ENCODE results near the gene GRK5.
"Not testable (repeated sequence)": the region's sequence is repeated elsewhere in the genome, so short reads cannot be mapped to it uniquely, and the experiment has no call there.

Gene GRK5

DNA sequence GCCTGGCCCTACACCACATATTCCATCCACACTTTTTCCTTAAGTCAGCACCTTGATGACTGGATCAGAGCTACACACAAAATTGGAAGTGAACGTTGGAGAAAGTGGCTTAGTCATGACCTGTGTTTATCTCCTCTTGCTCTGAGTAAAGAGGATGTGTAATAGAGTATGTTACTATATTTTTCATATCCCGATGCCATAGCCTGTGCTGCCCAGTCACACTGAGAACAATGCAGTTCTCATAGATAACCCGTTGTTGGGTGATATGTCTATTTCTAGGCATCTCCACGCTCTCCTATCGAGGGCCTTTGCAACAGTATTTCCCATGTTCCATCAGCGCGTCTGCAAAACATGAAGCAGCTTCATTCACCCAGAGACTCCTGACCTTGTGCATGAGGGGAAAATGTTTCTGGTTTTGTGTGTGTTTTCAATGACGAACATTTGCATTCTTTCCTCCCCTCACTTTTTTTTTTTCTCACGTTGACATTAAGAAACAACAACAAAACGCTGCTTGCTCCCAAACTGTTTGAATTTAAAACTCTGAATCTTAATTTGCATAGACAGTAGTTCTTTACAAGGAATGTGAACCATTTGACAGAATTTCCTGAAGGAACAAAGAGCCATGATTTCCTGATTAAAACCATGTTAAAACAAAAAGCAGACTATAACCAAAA lies 43.4 kb downstream of the GRK5 start:
- no peak for DNase-seq (ENCODE audit: low read depth in 3 of 3)

DNA sequence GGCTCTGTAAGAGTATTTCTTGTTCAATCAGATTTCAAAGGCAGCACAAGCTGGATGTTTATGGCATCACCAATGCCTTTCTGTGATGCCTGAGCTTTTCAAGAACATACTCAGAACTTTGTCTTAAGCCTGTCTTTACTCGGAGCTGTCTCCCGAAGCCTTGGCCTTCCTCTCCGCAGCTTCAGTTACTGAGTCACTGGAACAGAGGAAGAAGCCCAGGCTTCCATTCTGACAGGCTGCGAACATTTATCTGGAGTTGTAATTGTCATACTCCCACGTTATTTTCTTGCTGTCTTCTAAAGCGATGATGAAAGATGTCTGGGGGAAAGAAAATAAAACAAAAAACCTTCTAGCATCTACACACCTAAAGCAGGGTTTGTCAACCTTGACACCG lies 43.9 kb downstream of the GRK5 start:
- DNase-seq (ENCODE audit: low read depth in 3 of 3): no peak

DNA sequence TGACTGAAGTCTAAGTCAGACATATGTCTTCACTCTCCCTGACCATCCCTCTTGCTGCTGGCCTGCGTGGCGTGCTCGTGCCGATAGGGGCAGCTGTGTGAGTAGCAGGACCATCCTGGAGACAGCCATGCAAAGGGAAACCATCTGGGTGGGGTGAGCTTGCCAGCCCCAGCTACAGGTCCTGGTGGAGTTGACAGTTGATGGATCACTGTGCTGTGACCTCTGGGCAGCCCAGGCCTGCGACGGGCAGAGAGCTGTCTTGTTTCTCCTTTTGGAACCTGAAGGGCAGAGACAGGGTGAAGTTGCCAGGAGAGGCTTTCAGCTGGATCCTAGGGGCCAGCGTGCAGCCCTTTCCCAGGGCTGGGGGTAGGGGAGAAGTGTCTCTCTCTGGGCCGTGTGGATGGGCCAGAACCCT lies 44.7 kb downstream of the GRK5 start:
- DNase-seq (ENCODE audit: low read depth in 3 of 3): no peak

DNA sequence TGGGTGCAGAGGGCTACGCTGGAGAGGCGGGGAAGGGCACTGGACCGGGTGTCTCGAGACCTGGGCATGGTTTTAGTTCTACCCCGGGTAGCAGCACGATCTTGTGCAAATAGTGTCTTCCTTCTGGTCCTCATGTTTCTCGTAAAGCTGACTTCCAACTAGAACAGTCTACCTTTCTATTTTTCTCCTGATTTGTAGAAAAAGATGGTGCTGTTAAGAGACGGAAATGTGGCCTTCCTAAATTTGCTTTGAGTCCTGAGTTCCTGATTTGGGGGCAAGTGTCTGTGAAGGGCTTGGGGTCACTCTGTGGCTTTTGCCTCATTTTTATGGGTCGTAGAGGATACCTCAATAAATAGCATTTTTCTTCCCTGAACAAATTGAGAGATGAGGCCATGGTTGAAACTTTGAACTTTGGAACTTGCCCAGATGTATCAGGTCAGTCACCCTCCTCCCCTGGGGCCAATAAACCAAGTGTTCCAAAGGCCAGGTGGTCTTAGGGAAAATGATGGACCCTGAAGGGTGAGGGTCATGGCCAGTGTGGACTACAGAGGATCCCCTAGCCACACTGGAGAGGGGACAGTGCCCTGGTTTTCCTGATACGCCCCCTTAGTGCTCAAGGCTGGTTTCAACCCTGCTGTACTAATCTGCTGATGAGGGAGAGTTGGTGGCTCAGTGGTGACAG lies 45.2 kb downstream of the GRK5 start:
- DNase-seq (ENCODE audit: low read depth in 3 of 3): no peak

DNA sequence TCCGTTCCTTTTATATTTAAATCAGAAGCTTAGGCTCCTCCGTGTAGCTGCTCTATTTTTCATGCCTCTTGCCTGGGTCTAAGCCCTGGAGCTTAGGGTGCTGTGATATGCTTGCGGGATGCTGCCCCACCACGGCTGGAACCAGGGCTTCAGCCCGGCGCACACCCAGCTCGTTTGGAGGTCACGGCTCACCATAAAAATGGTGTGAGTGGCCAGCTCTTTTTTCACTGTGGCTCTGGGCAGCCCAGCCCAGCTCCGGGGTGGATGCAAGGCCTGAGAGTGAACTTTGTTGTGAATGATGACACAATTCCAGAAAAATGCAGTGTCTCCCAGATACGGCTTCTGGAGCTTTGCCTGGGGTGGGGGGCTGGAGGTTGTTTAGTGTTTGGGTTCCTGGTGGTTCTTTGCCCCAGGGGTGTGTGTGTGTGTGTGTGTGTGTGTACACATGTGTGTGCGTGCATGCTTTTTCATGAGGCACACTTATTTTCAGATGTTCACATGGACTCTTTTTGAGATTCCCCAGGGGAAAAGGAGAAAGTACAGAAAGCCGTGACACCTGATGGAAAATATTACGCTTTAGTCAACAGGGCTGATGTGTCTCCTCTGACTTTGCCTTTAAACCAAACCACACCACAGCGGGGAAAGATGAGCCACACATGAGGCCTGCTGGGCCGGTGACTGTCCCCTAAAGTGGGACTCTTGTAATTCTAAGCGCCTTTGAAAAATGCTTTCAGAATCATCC lies 46.2 kb downstream of the GRK5 start:
- peak; percentile 34 to 64 (median 39) for DNase-seq (ENCODE audit: low read depth in 3 of 3)

DNA sequence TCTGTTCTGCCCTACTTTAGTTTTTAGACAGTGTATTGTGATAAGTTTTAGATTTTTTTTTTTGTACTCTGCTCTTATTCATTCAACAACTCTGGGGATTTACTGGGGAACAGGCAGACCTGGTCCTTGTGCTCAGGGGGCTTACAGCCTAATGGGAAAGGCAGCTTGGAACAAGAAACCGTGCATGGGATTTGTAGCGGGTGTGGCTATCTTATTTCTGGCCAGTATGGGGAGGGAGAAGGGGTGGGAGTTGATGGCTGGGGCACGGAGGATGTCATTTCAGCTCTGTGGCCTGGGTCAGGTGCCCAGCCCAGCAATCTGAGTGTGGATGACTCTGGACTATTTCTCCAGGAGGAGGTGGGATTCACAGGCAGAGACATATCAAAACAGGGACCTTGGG lies 47.0 kb downstream of the GRK5 start:
- DNase-seq (ENCODE audit: low read depth in 3 of 3): no peak

DNA sequence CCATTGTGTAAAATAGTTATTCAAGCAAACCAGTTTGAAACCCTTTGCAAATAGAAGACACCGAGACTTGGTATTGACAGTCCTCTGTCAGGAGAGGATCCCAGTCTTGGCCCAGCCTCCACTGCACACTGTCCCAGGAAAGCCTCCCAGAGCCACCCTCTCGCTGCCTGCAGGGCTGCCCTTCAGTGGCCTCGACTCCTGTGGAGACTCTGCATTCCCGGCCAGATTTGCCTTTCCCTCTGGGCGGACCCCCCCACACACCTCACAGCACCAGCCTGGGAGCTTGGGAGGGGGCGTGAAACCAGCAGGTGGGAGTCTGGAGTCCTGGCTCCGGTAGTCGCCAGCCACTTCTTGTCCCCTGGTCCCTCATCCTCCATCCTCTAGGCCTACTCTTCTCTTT lies 48.7 kb downstream of the GRK5 start:
- DNase-seq (ENCODE audit: low read depth in 3 of 3): no peak

DNA sequence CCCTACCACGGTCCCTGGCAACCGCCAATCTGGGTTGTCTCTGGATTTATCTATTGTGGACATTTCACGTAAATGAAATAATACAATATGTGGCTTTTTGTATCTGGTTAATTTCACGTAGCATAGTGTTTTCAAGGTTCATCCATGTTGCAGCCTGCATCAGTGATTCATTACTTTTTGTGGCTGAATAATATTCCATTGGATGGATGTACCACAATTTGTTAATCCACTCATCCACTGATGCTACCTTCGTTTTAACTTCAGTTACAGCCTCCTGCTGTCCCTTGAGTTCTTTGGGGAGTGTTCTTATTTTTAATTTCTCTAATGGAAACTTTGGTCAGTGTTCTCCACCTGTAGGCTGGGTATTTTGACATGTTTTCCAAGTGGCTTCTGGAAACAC lies 49.5 kb downstream of the GRK5 start:
- no peak for DNase-seq (ENCODE audit: low read depth in 3 of 3)

DNA sequence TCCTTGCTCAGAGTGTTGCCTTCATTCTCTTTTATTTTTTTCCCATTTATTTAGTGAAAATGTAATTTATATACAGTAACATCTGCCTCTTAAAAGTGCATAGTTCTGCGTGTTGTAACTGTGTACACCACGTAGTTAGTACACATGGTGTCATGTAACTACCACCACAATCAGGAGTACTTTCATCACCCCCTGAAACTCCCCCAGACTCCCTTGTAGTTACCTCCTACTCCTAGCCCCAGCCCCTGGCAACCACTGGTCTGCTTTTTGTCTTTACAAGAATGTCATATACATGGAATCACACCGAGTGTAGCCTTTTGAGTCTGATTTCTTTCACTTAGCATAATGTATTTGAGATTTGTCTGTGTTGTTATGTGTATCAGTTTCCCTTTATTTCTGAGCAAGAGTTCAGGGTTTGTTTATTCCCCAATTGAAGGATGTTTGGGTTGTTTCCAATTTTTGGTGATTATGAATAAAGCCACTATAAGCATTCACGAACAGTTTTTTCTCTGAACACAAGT lies 50.6 kb downstream of the GRK5 start:
- DNase-seq (ENCODE audit: low read depth in 3 of 3): no peak

DNA sequence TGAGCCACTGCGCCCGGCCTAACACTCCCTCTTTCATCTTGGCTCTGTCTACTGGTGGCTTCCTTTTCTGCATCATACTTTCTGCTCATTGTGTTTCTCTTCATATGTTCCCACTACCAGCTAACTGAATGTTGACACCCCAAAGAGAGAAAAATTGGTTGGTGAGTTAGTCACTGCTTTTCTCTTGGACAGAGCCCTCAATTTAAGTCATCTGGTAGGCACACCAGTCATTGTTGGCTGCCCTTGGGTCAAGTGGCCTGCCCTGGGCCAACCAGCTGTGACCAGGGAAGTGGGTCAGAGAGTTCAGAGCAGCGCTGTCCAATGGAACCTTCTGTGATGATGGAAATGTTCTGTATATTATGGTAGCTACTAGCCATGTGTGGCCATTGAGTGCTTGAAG lies 52.0 kb downstream of the GRK5 start:
- no peak for DNase-seq (ENCODE audit: low read depth in 3 of 3)

DNA sequence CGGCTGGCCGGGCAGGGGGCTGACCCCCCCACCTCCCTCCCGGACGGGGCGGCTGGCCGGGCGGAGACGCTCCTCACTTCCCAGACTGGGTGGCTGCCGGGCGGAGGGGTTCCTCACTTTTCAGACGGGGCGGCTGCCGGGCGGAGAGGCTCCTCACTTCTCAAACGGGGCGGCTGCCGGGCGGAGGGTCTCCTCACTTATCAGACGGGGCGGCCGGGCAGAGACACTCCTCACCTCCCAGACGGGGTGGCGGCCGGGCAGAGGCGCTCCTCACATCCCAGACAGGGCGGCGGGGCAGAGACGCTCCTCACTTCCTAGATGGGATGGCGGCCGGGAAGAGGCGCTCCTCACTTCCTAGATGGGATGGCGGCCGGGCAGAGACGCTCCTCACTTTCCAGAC lies 53.6 kb downstream of the GRK5 start:
- not testable (repeated sequence) for DNase-seq (ENCODE audit: low read depth in 3 of 3)

DNA sequence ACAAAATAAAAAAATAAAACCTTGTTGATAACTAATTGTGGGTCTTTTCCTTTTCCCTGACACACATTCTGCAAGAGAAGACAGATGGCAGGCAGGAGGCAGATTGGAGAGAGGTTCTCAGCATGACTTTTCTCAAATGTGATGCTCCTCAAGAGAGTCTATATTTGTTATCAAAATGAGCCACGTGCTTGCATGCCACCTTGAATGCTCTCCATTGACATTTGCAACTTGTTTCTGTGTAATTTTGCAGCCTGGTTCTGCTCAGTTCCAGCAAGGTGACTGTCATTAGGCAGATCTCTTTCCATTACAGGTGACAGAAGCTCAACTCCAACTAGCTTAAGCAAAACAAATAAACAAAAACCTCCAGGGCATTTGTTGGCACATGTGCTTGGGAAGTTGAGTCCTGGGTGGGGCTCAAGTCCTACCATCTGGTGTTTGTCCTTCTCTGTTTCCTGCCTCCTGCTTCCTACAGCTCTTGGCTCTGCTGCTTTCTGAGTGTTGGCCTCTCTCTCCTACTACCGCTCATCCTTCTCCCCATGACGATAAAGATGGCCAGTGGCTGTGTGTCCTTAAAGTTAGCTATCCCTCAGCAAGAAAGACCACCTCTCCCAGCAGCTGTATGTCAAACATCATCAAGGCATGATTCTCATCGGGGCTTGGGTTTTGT lies 56.7 kb downstream of the GRK5 start:
- DNase-seq (ENCODE audit: low read depth in 3 of 3): no peak

DNA sequence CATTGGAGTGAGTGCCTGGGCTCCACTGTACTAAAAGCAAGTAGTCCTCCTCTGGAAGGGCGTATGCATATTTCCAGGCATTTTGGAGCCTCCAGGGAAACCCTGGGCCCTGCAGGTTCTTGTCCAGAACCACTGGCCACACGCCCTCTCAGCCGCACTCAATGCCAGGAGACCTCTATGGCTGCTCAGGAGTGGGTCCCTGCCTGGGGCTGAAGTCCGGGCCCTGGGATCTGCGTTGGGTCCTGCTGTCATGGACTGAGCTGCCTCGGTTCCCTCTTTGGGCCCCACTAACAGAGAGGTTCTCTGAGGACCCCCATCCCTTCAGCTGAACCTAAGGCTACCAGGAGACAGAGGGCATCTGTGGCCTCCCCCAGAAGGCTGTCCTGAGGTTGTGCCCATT lies 58.3 kb downstream of the GRK5 start:
- no peak for DNase-seq (ENCODE audit: low read depth in 3 of 3)

DNA sequence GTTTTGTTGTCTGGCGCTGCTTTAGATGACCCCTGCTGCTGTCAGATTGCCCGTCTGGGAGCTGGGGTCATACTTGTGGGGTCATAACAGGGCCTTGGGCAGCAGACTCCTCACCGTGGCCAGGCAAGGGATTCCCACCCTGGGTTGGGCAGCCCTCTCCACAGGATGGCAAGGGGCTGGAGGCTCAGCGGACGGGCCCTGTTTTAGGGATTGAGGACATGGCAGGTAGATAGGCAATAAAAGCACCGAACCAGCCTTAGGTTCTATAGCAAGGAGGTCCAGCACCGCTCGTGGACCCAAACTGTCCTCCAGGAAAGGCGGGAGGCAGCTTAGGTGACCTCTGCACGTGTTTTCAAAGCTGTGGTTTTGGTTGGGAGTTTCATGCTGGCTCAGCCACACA lies 60.0 kb downstream of the GRK5 start:
- no peak for DNase-seq (ENCODE audit: low read depth in 3 of 3)

DNA sequence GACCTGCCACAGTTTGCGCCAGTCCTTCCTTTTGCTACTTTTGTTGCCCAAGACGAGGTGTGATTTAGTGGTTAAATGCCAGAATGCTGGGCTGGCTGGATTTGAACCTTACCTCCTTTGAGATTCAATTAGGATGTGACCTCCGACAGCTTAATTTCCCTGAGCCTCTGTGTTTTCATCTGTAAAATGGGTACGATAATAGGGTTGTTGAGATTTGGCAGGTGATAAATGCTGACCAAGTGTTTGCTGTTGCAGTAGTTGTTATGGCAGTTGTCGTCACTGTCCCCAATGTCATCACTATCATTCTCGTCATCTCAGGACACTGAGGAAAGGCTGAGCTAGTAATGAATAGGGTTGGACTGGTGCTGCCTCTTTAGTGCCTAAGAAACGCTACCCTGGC lies 61.1 kb downstream of the GRK5 start:
- DNase-seq (ENCODE audit: low read depth in 3 of 3): no peak

DNA sequence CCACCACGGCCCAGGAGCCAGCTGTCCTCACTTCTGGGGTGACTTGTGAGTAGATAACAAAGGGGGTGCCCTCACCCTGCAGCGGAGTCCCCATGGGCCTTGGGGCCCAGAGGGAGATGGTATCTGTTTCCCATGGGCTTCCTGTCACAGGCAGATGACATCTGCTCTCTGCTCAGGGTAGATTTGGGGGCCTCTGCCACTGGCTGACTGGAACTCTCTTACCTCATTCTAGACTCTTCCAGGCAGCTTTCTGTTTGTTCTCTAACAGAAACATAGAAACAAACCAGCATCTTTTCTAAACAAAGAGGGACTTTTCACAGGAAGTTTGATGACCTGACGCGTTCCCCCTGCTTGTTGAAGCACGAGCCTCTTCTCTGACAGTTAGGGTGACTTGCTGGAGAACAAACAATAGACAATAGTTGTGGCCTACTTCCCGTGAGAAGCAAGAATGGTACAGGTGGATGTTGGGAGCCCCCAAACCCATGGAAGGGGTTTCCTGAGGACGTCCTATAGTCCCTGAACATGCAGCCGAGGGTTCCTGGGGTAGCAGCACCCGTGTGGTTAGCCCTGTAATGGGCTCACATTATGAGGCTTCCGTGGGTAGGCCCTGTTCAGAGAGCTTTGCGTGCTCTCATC lies 61.6 kb downstream of the GRK5 start:
- peak in 2 of 3 experiments; percentile 22 to 28 for DNase-seq (ENCODE audit: low read depth in 3 of 3)

DNA sequence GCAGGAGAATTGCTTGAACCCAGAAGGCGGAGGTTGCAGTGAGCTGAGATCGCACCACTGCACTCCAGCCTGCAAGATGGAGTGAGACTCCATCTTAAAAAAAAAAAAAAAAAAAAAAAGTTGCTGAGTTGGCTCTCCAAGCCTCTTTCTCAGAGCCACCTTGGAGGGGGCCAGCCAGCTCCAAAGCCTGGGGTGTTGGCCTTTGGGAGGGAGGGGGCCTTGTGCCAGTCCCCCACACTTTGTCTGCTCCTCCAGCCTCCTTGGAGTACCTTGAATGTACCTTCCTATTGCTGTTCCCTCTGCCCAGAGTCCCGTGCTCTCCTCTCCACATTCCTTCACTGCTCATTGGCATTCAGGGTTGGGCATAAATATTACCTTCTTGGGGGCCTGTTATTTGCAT lies 62.4 kb downstream of the GRK5 start:
- DNase-seq (ENCODE audit: low read depth in 3 of 3): no peak

DNA sequence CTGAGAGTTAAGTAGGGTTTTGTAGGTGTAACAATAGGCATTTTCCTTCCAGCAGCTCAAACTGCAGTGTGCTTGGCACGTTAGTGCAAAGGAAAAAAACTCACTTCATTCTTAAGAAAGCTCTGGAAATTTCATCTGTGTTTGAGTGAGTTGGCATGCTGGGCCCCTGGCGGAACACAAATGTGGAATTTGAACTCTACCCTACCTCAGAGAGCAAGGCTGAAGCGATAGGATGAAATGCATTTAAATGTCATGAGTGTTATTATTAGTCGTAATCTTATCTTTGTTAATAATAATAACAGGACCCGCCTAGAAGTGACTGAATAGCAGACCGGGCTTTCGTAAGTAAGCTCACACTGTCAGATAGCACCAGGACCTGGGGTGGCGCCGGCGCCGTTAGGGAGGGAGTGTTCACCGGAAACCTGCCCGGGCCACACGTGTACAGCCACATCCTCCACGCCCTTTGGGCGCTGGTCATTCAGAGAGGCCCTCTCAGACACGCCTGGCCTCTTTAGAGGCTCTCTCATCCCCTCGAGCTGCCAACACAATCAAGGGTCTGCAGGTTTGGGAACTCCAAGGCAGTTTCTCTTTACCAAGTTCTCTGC lies 63.5 kb downstream of the GRK5 start:
- peak in 1 of 3 experiments; percentile 52 for DNase-seq (ENCODE audit: low read depth in 3 of 3)

DNA sequence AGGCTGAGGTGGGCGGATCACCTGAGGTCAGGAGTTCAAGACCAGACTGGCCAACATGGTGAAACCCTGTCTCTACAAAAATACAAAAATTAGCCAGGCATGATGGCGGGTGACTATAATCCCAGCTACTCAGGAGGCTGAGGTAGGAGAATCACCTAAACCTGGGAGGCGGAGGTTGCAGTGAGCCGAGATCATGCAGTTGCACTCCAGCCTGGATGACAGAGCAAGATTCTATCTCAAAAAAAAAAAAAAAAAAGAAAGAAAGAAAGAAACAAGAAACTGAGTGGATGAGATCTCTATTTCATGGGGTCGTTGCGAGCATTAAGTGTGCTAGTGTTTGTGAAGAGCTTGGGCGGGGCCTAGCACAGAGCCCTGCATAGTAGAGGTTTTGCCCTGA lies 65.0 kb downstream of the GRK5 start:
- not testable (repeated sequence) for DNase-seq (ENCODE audit: low read depth in 3 of 3)

DNA sequence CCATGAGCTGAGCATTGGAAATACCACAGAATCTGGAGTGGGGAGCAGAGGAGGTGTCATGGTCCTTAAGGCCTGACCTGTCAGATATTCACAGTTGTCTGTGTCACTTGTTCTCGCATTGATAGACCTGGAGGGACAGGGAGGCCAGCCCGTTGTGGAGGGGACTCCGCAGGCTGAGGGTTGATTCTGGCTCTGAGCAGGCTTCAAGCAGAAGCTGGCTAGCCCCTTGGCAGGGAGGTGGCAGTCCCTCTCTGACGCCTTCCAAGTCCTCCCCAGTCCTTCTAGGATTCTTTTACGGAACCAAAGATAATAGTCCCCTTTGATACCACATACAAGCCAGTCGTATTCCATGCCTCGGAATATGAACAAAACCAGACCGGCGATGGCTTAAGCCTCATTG lies 65.4 kb downstream of the GRK5 start:
- no peak for DNase-seq (ENCODE audit: low read depth in 3 of 3)

DNA sequence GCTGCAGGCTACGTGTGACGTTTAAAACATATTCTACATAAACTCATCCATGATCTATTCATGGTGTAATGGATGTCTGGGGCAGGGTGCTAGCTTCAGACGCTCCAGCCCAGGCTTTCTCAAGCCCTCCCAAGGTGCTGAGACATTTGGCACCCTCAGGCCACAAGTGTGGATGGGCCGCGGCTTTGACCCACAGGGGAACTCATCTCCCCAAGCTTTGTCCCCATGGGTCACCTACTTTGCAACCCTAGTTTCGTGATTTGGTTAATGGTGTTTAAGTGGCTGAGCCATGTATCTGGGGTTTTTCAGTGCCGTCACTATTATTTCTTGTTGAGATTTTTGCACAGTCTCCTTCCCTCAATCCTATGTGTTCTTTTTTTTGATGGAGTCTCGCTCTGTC lies 66.0 kb downstream of the GRK5 start:
- no peak for DNase-seq (ENCODE audit: low read depth in 3 of 3)

All from stimulated activated CD4-positive, alpha-beta T cell treated with anti-CD3 and anti-CD28 coated beads, TNF-alpha, amount 100 ng/mL, for 24 hours (primary cell).